Activated CD4-positive, alpha-beta T cell treated with anti-CD3 and anti-CD28 coated beads, Interleukin-2, Interleukin-6, amounts not matched to agents 100 ng/mL and 50 ng/mL, durations not matched to agents 16 hours and 8 hours (primary cell): ENCODE data around the gene TSPEAR.
"Not testable (repeated sequence)": the region's sequence is repeated elsewhere in the genome, so short reads cannot be mapped to it uniquely, and the experiment has no call there.

ENCODE experiments used
- DNase-seq: peaks from one replicate; pipeline ENCODE4 v3.0.0-alpha.2; 2020

Gene TSPEAR

DNA sequence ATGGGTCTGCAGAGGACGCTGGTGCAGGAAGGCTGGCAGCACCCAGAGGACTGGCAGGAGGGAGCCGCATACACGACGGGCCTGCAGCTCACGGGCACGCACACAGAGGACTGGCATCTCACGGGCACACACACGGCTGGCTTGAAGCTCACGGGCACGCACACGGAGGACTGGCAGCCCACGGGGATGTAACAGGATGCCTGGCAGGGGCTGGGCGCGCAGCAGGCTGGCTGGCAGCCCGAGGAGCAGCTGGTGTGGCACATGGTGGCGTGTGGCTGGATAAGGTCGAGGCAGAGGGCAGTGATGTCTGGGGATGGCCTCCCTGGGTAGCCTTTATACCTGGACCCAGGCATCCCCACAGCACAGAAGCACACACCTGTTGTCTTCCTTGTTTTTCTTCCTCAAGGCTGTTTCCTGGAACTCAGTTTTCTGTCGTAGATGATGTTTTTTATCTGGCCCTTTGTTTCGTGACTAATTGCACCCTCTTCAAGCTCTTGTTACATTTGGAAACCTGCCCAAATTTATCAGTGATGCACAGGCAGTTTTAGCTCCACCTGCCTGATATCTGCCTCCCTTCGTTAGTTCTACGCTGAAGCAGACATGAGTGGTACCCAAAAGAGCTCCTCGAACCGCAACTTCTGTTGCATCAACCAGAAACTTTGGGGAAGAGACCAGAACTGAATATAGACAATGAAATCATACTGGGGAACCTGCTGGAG is 29.4 kb downstream of the TSPEAR start, which contains the start of gene KRTAP12-1:
Gene KRTAP12-1 (minus strand): TSS at position 303 of the 719 bp plus-strand sequence. CDS start 40 bp downstream, at position 263.
- no peak for DNase-seq

DNA sequence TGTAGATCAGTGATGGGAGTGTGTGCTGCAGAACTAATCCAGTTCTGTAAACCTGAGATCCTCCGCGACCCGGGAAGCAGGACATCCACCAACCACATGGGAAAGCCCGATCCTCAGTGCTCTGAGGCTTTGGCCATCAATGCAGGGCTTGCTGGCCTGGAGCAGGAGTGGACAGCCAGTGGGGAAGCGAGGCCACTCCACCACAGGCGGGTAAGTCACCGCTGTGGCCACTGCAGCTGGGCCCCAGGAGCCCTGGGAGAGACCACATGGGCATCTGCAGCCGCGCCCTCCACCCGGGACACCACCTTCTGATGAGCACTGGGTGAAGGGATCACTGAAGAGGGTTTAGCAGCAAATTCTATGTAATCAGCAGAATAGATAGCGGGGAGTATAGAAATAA is 30.2 kb downstream of the TSPEAR start:
- DNase-seq, result no peak

DNA sequence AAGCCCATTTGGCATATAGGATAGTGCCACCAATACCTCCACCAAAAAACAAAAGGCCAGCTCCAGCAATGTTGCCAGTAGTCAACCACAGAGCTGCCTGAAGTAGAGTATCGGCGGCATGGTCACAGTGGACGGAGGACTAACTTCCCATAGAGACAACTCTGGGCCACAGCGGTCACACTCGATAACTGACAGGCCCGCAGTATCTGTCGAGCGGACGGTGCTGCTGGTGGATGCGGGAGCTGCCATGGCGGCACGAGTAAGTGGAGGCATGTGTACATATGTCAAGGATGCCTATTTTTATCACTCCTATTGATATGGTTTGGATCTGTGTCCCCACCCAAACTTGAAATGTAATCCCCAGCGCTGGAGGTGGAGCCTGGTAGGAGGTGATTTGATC is 33.5 kb downstream of the TSPEAR start:
- no peak for DNase-seq

DNA sequence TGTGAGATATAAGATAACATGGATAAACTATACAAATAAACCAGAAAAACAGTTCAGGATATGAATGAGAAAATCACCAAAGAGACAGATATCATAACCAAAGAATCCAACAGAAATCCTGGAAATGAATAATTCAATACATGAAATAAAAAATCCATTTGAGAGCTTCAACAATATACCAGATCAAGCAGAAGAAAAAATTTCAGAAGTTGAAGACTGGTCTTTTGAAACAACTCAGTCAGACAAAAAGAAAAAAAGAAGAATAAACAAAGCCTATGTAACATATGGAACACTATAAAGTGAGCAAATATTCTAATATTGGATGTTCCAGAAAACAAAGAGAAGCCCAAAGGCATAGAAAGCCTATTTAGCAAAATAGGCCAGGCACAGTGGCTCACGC is 39.5 kb downstream of the TSPEAR start:
- no peak for DNase-seq

DNA sequence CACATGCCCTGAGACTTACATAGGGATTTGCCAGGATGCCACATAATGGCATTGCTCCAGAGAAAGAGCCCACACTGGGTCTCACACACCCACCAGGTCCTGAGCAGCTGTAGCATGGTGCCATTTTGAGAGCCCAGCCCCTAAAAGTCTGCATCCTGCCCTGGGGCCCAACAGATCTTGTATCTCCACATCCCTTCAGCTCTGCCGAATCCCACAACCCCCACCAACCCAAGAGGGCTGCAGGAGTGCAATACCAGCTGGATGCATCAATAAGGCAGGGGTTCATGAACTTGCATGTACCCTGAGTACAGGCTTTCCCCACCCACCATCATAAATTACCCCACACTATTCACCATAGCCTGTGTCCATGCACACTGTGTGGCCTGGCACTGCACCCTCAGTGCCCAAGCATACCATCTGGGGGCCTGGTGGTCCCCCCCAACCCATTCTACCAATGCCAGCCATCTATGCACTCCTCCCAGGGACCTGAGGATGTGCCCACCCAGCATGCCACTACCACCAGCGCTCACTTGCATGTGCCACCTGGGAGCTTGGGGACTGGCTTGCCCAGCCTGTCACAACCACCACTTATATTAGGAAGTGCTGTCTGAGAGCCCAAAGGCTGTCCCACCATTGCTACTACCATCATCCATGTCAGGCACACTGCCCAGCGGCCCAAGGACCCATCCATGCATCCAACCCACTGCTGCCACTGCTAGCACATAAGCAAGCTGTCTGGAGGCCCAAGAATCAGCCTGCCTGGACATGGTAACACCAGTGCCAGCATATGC is 40.5 kb downstream of the TSPEAR start:
- DNase-seq, result no peak

DNA sequence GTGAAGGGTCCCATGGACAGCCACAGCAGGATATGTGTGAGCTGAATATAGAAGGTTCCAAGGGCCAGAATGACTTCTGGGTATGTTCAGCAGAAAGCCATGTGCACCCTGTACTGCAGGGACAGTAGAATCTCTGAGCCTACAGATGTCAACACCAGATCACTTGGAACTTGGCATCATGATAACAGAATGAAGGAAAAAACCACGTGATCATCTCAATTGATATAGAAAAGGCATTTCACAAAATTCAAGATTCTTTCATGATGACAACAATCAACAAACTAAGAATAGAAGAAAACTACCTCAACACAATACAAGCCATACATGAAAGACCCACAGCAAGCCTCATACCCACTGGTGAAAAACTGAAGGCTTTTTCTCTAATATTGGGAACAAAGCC is 43.8 kb downstream of the TSPEAR start:
- no peak for DNase-seq

DNA sequence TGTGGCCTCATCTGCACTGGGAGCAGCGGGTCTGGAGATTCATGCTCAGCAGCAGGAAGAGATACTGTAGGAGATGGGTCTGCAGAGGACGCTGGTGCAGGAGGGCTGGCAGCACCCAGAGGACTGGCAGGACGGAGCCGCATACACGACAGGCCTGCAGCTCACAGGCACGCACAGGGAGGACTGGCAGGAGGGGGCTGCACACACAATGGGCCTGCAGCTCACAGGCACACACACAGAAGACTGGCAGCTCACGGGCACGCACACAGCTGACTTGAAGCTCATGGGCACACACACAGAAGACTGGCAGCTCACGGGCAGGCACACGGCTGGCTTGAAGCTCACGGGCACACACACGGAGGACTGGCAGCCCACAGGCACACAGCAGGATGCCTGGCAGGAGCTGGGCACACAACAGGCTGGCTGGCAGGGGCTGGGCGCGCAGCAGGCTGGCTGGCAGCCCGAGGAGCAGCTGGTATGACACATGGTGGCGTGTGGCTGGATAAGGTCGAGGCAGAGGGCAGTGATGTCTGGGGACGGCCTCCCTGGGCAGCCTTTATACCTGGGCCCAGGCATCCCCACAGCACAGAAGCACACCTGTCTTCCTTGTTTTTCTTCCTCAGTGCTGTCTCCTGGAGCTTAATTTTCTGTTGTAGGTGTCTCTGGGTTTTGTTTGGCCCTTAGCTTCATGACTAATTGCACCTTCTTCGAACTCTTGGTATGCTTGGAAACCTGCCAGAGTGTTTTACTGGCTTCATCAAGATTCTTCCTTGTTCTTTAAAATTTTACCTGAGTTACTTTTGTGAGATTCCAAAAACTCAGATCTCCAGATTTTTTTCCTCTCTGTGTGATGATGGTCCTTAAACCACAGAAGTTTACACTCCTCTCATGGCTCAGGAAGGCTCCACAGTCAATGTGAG is 44.7 kb downstream of the TSPEAR start, which contains the start of gene KRTAP12-2:
Gene KRTAP12-2 (minus strand): TSS at position 527 of the 920 bp plus-strand sequence. CDS start 41 bp downstream, at position 486.
- DNase-seq, result no peak

DNA sequence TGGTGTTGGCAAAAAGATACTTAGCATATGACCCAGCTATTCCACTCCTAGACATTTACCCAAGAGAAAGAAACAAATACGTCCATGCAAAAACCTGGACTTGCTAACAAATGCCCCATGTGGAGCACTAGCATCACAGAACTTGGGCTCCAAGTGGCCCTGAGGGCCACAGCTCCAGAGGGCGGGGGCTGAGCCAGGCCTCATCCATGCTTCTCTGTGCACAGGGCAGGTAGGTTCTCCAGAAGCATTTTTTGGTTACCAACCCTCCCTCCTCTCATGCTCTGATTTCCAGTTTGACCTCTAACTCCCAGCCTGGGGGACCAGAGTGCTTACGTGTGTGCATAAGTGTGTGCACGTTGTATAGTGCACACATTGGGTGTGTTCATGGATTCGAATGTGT is 46.7 kb downstream of the TSPEAR start:
- no peak for DNase-seq

DNA sequence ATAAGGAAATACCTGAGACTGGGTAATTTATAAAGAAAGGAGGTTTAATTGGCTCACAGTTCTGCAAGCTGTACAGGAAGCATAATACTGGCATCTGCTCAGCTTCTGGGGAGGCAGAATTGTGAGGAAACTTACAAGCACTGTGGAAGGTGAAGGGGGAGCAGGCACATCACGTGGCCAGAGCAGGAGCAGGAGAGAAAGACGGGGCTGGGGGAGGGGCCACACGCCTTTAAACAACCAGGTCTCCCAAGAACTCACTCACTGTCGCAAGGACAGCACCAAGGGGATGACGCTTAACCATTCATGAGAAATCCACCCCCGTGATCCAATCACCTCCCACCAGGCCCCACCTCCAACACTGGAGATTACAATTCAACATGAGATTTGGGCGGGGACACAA is 49.8 kb downstream of the TSPEAR start:
- DNase-seq, result not testable (repeated sequence)

DNA sequence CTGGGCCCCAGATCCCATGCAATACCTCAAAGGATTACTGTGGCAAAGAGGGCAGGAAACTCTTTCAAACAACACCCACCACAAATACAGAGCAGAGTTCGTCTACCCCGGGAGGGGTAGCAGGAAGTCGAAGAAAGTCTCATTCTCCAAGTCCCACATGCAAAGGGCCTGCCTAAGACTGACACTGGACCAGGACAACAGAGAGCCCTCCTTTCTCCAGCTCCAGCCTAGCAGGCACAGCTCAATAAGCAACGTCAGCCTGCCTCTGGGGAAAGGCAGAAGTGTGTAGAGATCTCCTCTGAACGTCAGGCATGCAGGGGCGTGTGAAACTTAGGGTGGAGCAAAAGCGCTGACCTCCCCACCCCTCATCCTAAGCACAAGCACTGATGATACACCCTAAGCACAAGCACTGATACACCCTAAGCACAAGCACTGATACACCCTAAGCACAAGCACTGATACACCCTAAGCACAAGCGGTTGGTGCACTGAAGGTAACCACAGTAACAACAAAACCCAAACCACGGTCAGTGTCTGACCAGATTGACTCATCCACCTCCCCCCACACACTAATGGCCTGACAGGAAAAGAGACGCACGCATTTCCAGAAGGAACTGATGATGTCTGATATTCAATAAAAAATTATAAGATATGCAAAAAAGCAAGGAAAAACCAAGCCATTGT is 52.3 kb downstream of the TSPEAR start:
- peak; percentile 8 for DNase-seq

DNA sequence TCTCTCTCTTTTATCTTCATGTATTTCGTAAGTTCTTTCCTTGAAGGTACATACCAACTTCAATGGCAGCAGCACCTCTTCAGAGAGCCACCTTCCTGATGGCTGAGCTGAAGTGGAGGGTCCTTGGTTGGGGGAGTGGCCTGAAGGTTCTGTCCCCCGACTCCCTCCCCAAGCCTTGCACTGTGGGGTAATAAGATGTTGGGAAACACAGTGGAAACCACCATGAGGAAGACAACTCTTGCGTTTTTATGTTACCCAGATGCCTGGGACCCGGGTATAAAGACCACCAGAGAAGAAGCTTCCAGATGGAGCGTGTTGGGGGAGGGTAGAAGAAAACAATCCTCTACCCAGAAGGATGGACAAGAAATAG is 52.8 kb downstream of the TSPEAR start:
- no peak for DNase-seq

DNA sequence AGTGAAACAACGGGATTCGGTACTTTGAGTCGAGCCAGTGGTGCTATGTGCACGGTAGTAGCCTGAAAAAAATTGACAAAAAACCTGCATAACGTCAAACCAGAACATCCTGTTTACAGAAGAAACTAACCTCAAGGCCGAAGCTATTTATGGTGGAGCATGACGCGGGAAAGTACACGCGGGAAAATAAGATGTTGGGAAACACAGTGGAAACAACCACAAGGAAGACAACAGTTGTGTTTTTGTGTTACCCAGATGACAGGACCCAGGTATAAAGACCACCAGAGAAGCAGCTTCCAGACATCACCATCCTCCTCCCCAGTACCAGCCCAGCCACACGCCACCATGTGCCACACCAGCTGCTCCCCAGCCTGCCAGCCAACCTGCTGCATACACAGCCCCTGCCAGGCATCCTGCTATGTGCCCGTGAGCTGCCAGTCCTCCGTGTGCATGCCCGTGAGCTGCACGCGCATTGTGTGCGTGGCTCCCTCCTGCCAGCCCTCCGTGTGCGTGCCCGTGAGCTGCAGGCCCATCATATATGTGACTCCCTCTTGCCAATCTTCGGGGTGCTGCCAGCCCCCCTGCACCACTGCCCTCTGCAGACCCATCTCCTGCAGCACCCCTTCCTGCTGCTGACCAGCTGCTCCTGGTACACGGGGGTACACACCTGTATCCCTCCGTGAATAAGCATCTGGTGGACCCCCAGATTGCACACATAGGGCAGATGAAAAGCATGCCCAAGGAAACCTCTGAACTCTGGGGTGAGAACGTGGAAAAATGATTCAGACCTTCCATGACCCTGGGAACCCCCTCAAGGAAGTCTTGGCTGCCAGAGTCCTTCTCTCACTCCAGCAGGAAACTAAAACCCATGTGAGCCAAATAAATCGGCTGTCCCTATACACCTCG is 53.5 kb downstream of the TSPEAR start, which contains the start of gene KRTAP12-3:
Gene KRTAP12-3 (plus strand): TSS at position 298 of the 906 bp plus-strand sequence. CDS start 48 bp downstream, at position 346.
- peak; percentile 51 for DNase-seq

DNA sequence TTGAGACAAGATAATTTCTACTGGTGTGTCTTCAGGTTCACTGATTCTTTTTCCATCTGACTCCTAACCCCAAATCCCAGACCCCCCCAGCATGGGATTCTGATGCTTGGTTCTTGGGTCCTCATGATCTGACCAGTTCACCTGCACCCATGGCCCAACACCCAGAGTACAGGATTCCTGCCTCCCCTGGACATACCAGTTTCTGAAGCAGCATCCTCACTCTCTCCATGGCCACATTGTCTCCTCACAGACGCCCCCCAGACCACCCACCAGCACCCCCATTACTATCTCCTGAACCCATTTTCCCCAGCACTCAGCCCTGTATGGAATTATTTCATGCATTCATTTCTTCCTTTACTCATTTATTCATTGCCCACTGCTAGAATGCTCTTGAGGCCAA is 54.5 kb downstream of the TSPEAR start:
- DNase-seq, result no peak

DNA sequence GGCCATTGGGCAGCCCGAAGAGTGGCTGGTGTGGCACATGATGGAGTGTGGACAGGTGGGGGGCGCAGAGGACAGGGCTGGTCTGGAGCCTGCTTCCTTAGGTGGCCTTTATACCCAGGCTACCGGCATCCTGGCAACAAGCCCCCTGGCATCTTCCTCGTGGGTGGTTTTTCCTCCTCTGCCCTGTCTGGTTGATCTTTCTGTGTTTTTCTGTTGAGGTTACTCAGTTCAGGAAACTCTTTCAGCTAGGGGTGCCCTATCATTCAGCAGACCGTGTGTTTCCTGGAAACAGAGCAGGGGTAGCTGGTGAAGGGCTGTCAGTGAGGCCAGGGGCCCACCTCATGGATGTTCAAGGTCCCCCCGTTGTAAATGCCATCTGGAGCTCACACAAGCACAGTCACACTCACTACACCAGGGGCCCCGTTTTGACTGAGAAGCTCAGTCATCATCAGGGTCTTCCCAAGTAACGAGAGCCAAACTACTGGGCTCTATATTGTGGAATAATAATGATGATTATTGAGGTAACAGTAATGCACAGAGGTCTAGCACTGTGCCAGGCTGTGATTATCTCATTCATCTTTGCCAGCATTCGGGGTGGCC is 56.7 kb downstream of the TSPEAR start, which contains the start of gene KRTAP12-4:
Gene KRTAP12-4 (minus strand): TSS at position 84 of the 600 bp plus-strand sequence. CDS start 45 bp downstream, at position 39.
- no peak for DNase-seq

DNA sequence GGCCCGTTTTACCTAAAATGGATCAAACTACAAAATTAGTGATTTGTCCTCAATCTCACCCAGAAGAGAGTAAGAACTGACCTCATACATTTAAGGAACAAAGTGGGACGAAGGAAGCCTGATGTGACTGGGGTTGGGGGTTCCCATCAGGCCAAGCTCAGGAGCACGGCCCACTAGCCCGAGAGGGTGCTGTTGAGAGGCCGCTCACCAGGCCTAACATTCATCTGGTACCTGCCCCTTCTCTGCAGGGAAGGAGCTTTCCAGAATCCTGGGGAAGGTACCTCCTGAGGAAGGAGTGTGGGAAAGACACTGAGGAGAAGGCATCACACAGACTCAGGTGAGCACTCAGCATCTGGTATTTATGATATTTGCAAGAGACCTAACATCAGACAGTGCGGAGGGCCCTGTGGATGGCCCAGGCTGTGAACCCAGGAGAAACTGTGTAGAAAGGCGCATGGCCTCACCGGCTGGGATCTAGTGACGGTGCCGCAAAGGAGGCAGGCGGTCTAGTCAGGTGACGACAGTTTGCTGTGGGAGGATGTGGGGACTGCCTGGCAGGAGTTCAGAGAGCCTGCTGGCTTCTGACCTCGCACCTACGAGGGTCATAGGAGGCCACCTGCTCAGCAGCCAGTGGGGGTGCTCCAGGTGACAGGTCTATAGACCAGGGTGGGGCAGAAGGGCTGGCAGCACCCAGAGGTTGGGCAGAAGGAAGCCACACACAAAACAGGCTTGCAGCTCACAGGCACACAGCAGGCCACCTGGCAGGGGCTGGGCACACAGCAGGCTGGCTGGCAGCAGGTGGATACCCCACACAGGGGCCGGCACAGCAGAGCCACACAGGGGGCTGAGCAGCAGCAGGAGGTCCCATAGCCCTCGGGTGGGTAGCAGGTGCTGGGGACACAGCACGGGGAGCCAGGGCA is 57.5 kb downstream of the TSPEAR start:
- DNase-seq, result peak; percentile 15

DNA sequence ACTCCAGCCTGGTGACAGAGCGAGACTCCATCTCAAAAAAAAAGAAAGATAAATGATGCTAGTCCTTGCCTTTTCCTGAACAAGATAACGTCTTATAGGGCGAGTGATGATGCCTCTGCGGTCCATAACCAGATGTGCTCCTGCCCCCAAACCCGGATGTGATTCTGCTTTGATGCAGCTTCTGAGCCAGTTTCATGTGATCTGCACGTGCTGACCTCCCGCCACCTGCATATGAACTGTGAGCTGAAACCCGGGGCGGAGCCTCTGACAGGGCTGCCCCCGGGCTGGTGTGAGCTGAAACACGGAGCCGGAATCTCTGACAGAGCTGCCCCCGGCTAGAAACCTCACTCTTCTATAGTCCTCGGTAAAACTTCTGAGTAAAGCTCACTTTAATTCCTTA is 58.2 kb downstream of the TSPEAR start:
- DNase-seq, result no peak

DNA sequence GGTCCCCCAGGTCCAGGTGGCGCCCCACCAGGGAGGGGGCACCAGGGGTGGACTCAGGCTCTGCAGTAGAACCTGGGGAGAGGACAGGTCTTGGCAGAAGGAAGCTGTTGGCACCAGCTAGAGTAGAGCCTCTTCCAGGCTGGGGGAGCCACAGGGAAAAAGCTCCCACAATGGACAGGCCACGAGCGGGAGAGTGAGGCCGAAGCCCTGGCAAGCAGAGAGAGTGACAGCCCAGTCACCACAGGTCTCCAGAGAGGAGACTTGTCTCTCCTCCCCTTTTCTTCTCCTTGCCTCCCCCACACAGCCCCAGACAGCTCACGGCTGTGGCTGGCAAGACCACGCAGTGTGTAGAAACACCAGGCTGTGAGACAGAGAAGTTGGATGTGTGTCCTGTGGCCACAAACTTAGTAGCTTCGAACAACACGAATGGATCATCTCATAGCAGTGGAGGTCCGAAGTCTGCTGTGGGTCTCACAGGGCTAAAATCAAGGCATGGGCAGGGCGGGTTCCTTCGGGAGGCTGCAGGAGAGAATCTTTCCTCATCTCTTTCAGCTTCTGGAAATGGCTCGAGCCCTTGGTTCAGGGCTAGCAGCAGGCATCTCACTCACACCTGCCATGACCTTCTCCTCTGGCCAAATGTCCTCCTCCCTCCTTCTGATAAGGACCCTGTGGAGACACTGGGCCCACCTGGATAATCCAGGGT is 60.2 kb downstream of the TSPEAR start:
- no peak for DNase-seq

DNA sequence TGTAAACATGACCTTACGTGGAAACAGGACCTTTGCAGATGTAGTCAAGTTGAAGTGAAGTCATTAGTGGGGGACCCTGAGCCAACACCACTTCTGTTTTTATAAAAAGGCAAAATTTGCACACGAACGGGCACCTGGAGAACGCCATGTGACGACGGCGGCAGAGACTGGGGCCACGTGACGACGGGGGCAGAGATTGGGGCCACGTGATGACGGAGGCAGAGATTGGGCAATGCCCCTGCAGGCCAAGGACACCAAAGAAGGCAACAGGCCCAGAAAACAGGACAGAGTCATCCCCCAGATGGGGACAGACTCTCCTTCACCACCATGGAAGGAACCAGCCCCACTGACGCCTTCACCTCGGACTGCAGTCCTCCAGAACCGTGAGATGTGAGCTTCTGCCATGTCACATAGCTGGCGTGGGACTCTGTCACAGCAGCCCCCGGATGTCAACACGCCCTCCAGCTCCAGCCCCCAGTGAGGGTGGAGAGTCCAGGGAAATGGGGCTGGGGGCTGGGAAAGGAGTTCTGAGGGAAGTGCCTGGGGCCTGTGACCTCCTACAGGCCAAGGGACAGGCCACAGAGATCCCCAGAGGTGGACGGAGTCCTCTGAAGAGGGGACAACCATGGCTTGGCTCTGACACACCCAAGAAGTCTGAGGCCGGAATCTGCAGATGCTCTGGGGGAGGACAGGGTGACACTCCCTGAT is 61.0 kb downstream of the TSPEAR start:
- DNase-seq, result no peak
